Measurements from ENCODE around the gene CDH23.
A peak's percentile ranks its signal among the peaks of the same experiment; 100 is the strongest.

The CDH23 gene

DNA sequence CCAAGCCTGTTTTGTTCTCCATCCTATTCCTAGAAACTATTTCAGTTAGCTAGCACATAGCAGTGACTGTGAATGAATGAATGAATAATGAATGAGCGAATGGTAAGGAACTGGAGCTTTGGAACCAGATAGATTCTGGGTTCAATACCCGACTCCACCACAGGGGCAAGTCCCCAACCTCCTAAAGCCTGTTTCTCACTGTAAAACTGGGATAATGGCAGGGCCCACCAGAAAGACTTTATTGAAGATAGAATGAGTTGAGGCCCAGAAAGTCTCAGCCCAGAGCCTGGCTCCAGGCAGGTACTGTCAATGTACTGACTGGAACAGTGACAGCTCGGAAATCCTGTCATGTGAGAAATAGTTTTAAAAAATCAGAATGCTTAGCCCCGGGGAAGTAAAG is 1.1 kb upstream of the CDH23 start:
- no peak for ATAC-seq

GRCh38 chr10:71396084-71396710 is 523 bp upstream of the CDH23 start:
- TF ChIP-seq ZFP3 (CRISPR knock-in tag; IDR thresholded peaks at IDR 0.05) (no peak), BACH2 (CRISPR knock-in tag; IDR thresholded peaks at IDR 0.05; ENCODE audit: borderline replicate concordance) (no peak), ZNF565 (CRISPR knock-in tag; conservative IDR thresholded peaks at IDR 0.05; ENCODE audit: low read depth) (no peak), ZNF8 (CRISPR knock-in tag; IDR thresholded peaks at IDR 0.05) (peak; percentile 80)
- ATAC-seq: peak; percentile 79

More for the DNA sequence above, 1.1 kb upstream of the CDH23 start:
- TF ChIP-seq TSHZ2 (CRISPR knock-in tag; IDR thresholded peaks at IDR 0.05): no peak
- no peak for TF ChIP-seq ZNF565 (CRISPR knock-in tag; conservative IDR thresholded peaks at IDR 0.05; ENCODE audit: low read depth)
- TF ChIP-seq TCF4 (CRISPR knock-in tag; IDR thresholded peaks at IDR 0.05; ENCODE audit: borderline replicate concordance): no peak
- TF ChIP-seq GLIS3 (CRISPR knock-in tag; IDR thresholded peaks at IDR 0.05): no peak
- no peak for TF ChIP-seq ZFP30 (CRISPR knock-in tag; IDR thresholded peaks at IDR 0.05)
- no peak for TF ChIP-seq PATZ1 (CRISPR knock-in tag; IDR thresholded peaks at IDR 0.05; ENCODE audit: borderline replicate concordance)

DNA sequence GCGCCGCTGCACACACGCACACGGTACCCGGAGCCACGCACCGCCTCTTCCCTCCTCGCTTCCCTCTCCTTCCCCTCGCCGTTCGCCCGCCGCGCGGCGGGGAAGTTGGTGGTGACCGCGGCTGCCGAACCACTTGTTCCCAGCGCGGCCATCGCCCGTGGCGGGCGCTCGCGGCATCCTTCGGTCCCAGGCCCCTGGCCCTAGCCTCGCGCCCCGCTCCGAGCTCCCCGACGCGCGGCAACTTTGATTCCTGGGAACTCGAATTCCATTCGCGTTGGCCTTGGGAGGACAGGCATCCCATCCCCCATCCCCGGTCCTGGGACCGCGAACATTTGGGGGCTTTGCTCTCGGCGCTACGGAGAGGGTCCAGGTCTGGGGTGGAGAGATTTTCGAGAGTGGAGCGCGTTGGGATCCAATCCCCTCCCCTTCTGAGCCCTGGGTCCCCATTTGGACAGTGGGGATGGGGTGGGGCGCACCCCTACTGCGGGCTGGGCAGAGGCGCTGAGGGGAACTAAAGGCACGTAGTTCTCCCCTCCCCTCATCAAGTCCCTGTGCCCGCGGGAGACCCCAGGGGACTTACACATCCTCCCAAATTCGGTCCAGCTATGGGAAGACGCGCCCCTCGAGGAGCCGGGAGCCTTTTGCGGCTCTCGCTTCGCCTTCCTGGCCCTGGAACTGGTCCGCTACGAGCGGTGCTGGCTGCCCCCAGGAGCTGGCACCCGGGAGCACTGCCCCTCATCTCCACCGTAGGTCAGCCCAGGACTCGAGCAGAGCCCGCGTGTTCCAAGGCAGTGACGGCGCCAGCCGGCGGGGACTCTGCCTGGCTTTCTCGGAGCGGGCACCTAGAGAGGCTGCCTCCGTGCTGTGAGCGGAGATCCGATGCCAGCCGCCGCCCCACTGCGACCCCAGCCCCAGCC is 834 bp downstream of the CDH23 start:
- no peak for ATAC-seq
- no peak for TF ChIP-seq TSHZ2 (CRISPR knock-in tag; IDR thresholded peaks at IDR 0.05)

DNA sequence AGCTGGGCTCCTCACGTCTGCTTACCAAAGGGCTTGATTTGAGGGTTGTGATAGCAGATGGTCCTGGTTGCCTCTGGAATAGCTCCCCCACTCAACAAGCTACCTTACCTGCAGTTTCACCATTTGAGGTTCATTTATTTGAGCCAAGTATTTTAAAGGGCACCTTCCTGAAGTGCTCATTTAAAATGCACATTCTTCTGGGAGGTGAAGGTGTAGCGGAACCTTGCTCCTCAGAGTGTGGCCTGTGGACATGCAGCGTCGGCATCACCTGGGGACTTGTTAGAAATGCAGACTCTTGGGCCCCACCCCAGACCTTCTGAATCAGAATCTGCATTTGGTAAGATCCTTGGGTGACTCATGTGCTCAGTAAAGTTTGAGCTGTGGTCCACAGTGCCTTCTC is 2.3 kb downstream of the CDH23 start:
- TF ChIP-seq ZFP3 (CRISPR knock-in tag; IDR thresholded peaks at IDR 0.05): no peak
- TF ChIP-seq POU6F1 (CRISPR knock-in tag; IDR thresholded peaks at IDR 0.05; ENCODE audit: borderline replicate concordance, low read depth): no peak
- no peak for TF ChIP-seq ARNTL (CRISPR knock-in tag; IDR thresholded peaks at IDR 0.05; ENCODE audit: borderline replicate concordance, low read depth)
- no peak for TF ChIP-seq ZNF565 (CRISPR knock-in tag; conservative IDR thresholded peaks at IDR 0.05; ENCODE audit: low read depth)
- no peak for TF ChIP-seq OSR1 (CRISPR knock-in tag; IDR thresholded peaks at IDR 0.05)
- no peak for TF ChIP-seq TSHZ2 (CRISPR knock-in tag; IDR thresholded peaks at IDR 0.05)
- TF ChIP-seq ESRRG (CRISPR knock-in tag; IDR thresholded peaks at IDR 0.05): no peak
- no peak for TF ChIP-seq CSDC2 (CRISPR knock-in tag; IDR thresholded peaks at IDR 0.05)
- TF ChIP-seq, protein P1, sequence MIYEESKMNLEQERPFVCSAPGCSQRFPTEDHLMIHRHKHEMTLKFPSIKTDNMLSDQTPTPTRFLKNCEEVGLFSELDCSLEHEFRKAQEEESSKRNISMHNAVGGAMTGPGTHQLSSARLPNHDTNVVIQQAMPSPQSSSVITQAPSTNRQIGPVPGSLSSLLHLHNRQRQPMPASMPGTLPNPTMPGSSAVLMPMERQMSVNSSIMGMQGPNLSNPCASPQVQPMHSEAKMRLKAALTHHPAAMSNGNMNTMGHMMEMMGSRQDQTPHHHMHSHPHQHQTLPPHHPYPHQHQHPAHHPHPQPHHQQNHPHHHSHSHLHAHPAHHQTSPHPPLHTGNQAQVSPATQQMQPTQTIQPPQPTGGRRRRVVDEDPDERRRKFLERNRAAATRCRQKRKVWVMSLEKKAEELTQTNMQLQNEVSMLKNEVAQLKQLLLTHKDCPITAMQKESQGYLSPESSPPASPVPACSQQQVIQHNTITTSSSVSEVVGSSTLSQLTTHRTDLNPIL (CRISPR knock-in tag; IDR thresholded peaks at IDR 0.05; ENCODE audit: low read depth): no peak
- no peak for TF ChIP-seq TOX (CRISPR knock-in tag; IDR thresholded peaks at IDR 0.05; ENCODE audit: borderline replicate concordance)
- no peak for ATAC-seq
